MM.1S (cell line): ENCODE results near the gene CAPS.

ENCODE experiments used
- DNase-seq: peaks from one replicate; pipeline ENCODE4 v3.0.0-alpha.2; 2015
- H2AFZ ChIP-seq: fragments of 300-600 bp; sonication (generic); 2 replicates; pipeline ENCODE4 v1.6.0; 2016; ENCODE audit warnings: antibody characterized with exemption, low read length
- H3F3A ChIP-seq: fragments of 300-600 bp; sonication (generic); 2 replicates; pipeline ENCODE4 v1.6.1; 2016; ENCODE audit warnings: mild to moderate bottlenecking, antibody characterized with exemption, low read length, moderate library complexity, mixed read lengths; ENCODE audit not compliant: insufficient read depth
- H3K27ac ChIP-seq: fragments of 300-600 bp; sonication (generic); 2 replicates; pipeline ENCODE4 v1.5.1; 2016; ENCODE audit warnings: mild to moderate bottlenecking, low read length
- H3K27me3 ChIP-seq: fragments of 300-600 bp; sonication (generic); replicated peaks from 2 replicates; pipeline ENCODE4 v1.6.0; 2016; ENCODE audit warnings: low read length; ENCODE audit not compliant: insufficient read depth
- H3K36me3 ChIP-seq: fragments of 300-600 bp; sonication (generic); replicated peaks from 2 replicates; pipeline ENCODE4 v1.6.1; 2016; ENCODE audit warnings: mild to moderate bottlenecking, low read length, mixed read lengths; ENCODE audit not compliant: insufficient read depth
- H3K4me1 ChIP-seq: fragments of 300-600 bp; sonication (generic); 2 replicates; pipeline ENCODE4 v1.6.1; 2016; ENCODE audit warnings: low read length, mixed read lengths
- H3K4me2 ChIP-seq: fragments of 300-600 bp; sonication (generic); 2 replicates; pipeline ENCODE4 v1.6.0; 2016; ENCODE audit warnings: low read depth, low read length
- H3K4me3 ChIP-seq: fragments of 300-600 bp; sonication (generic); 2 replicates; pipeline ENCODE4 v1.5.1; 2016; ENCODE audit warnings: low read length, mixed read lengths
- H3K79me2 ChIP-seq: fragments of 300-600 bp; sonication (generic); 2 replicates; pipeline ENCODE4 v1.6.1; 2016; ENCODE audit warnings: mixed run types, low read length, mixed read lengths
- H3K9ac ChIP-seq: fragments of 300-600 bp; sonication (generic); 2 replicates; pipeline ENCODE4 v1.6.1; 2016; ENCODE audit warnings: low read length, mixed read lengths
- H3K9me2 ChIP-seq: fragments of 300-600 bp; sonication (generic); replicated peaks from 2 replicates; pipeline ENCODE4 v1.6.1; 2016; ENCODE audit warnings: mild to moderate bottlenecking, low read length, mixed read lengths; ENCODE audit not compliant: insufficient read depth
- H3K9me3 ChIP-seq: fragments of 300-600 bp; sonication (generic); replicated peaks from 2 replicates; pipeline ENCODE4 v1.6.1; 2016; ENCODE audit warnings: mild to moderate bottlenecking, low read length, mixed read lengths; ENCODE audit not compliant: insufficient read depth
- H4K20me1 ChIP-seq: fragments of 300-600 bp; sonication (generic); 2 replicates; pipeline ENCODE4 v1.6.1; 2016; ENCODE audit warnings: mild to moderate bottlenecking, low read length, moderate library complexity, mixed read lengths; ENCODE audit not compliant: insufficient read depth
- EZH2 ChIP-seq: fragments of 300-600 bp; sonication (generic); optimal IDR thresholded peaks from 2 replicates; pipeline ENCODE3; 2017; ENCODE audit warnings: low read depth, mild to moderate bottlenecking, antibody characterized with exemption, low read length, mixed read lengths
- EZH2phosphoT487 ChIP-seq: fragments of 300-600 bp; sonication (generic); IDR thresholded peaks from 2 replicates; pipeline ENCODE4 v1.6.1; 2018; ENCODE audit warnings: antibody characterized with exemption, low read length
- TF ChIP-seq, protein P1 (sequence below): fragments of 300-600 bp; sonication (generic); IDR thresholded peaks from 2 replicates; pipeline ENCODE4 v1.5.1; 2016; ENCODE audit warnings: antibody characterized with exemption, low read length, mixed read lengths

CAPS gene

DNA sequence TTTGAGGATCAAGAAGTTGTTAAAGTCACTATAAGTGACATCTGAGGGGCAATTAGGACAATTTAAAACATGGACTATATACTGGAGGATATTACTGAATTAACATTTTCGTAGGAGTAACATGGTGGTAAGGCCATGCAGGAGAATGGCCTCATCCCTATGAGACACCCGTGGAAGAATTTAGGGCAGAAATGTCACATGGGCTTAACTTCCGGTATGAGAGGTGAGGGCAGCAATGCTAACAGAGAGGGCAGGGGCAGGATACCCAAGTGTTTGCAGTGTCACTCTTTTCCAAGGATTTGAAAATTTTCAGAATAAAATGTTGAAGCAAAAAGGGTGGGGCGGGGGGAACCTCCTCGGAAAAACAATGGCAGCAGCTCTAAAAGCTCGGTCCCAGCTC, 40.2 kb downstream of the CAPS start:
- Histone ChIP-seq H2AFZ (no peak overlapping the region), H3K36me3 (0 out of 2 replicates have a peak, but pooled peaks cover 4% of the 10 kb centered on the region), H3K27me3 (no peaks in the 10 kb centered on the region), H4K20me1 (peaks cover 22% of the 10 kb centered on the region), H3K79me2 (peaks cover 91% of the 10 kb centered on the region), H3K9ac (no peak overlapping the region), H3K9me2 (no peaks in the 10 kb centered on the region), H3F3A (peaks cover 20% of the 10 kb centered on the region), H3K9me3 (no peaks in the 10 kb centered on the region), H3K4me2 (no peak overlapping the region), H3K27ac (no peak overlapping the region), H3K4me1 (peaks cover 45% of the 10 kb centered on the region), H3K4me3 (no peak overlapping the region)
- no peak for DNase-seq
- TF ChIP-seq EZH2phosphoT487 (no peak), EZH2 (no peak)
- TF ChIP-seq, protein P1, sequence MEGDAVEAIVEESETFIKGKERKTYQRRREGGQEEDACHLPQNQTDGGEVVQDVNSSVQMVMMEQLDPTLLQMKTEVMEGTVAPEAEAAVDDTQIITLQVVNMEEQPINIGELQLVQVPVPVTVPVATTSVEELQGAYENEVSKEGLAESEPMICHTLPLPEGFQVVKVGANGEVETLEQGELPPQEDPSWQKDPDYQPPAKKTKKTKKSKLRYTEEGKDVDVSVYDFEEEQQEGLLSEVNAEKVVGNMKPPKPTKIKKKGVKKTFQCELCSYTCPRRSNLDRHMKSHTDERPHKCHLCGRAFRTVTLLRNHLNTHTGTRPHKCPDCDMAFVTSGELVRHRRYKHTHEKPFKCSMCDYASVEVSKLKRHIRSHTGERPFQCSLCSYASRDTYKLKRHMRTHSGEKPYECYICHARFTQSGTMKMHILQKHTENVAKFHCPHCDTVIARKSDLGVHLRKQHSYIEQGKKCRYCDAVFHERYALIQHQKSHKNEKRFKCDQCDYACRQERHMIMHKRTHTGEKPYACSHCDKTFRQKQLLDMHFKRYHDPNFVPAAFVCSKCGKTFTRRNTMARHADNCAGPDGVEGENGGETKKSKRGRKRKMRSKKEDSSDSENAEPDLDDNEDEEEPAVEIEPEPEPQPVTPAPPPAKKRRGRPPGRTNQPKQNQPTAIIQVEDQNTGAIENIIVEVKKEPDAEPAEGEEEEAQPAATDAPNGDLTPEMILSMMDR, result no peak

DNA sequence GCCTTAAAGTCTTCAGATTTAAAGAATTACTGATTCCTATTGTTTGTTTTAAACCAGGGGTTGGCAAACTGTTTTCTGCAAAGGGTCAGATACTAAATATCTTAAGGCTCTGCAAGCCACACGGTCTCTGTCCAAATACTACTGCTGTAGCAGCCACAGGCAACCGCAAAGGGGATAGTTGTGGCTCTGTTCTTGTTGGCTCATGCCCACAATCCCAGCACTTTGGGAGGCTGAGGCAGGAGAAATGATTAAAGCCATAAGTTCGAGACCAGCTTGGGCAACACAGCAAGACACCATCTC, 41.5 kb downstream of the CAPS start:
- Histone ChIP-seq H3K27me3 (no peaks in the 10 kb centered on the region), H3K9ac (no peak overlapping the region), H3K9me2 (no peaks in the 10 kb centered on the region), H3K9me3 (no peaks in the 10 kb centered on the region), H3K27ac (no peak overlapping the region), H3K4me2 (no peak overlapping the region), H3K79me2 (peaks cover 100% of the 10 kb centered on the region), H3F3A (peaks cover 7% of the 10 kb centered on the region), H4K20me1 (peaks cover 35% of the 10 kb centered on the region), H3K4me1 (peaks cover 34% of the 10 kb centered on the region), H2AFZ (no peak overlapping the region), H3K4me3 (no peak overlapping the region), H3K36me3 (0 out of 2 replicates have a peak, but pooled peaks cover 4% of the 10 kb centered on the region)
- TF ChIP-seq EZH2 (no peak), EZH2phosphoT487 (no peak)
- TF ChIP-seq, protein P1, result no peak
- no peak for DNase-seq

DNA sequence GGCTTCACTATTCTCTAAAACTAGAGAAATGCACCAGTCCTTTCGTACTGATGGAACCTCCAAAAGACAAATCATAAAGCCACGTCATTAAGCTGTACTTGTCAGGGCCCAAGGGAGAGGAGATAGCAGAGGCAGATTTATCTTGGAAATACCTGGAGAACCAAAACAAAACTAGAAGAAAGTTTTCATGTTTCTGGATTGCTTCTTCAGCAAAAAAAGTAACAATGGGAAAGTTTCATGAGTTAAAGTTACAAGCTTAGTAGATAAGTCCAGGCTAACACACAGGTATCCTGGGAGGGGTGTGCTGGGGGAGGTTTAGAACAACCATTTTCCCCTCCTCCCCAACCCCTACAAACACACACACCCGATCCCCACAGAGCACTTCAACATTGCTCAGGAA, 42.3 kb downstream of the CAPS start:
- no peaks in the 10 kb centered on the region for H3K9me3 ChIP-seq
- TF ChIP-seq, protein P1, result no peak
- TF ChIP-seq EZH2, result no peak
- TF ChIP-seq EZH2phosphoT487, result no peak
- no peak overlapping the region for H3K4me3 ChIP-seq
- no peak overlapping the region for H3K4me2 ChIP-seq
- H2AFZ ChIP-seq, result no peak overlapping the region
- no peaks in the 10 kb centered on the region for H3K27me3 ChIP-seq
- peaks cover 27% of the 10 kb centered on the region for H3K4me1 ChIP-seq
- peaks cover 39% of the 10 kb centered on the region for H4K20me1 ChIP-seq
- 0 out of 2 replicates have a peak, but pooled peaks cover 4% of the 10 kb centered on the region for H3K36me3 ChIP-seq
- H3K9ac ChIP-seq, result no peak overlapping the region
- DNase-seq, result no peak
- H3K79me2 ChIP-seq, result peaks cover 100% of the 10 kb centered on the region
- no peak overlapping the region for H3K27ac ChIP-seq
- no peaks in the 10 kb centered on the region for H3K9me2 ChIP-seq
- H3F3A ChIP-seq, result no peaks in the 10 kb centered on the region
